ENCODE results near the gene PHIP. TPM values are rescaled to one million over a fixed set of nuclear protein-coding genes. Genes with fewer than 3 reads are reported as not detected.

The PHIP gene
- total RNA-seq, 2 experiments from 2014 or later: 24.8 to 25.5 TPM

Other genes starting within 250 kb of the PHIP start
- gene IRAK1BP1, start 210.7 kb downstream of the PHIP start, total RNA-seq: 1 to 10 TPM; 1.6 to 2.7 TPM
- gene HMGN3, start 156.4 kb upstream of the PHIP start, total RNA-seq: 10 to 100 TPM; 44.6 to 48.7 TPM